ENCODE data around the gene PLXDC2. TPM values are rescaled to one million over a fixed set of nuclear protein-coding genes. Genes with fewer than 3 reads are reported as not detected.
A peak's percentile ranks its signal among the peaks of the same experiment; 100 is the strongest.

PLXDC2 gene
- total and polyA plus RNA-seq, 2 donors (not counting 1 experiment from before 2014, with no cell fraction given): 4.2 to 5.1 TPM

- no peak overlapping the region for H3K4me3 ChIP-seq (replicated peaks in 1 of 4; ENCODE audit: control extremely low read depth in 1 of 4, insufficient read depth in 1 of 4, low read depth in 3 of 4, low read length in 4 of 4)
- TF ChIP-seq CTCF (conservative IDR thresholded peaks at IDR 0.05 in 1 of 2, IDR thresholded peaks at IDR 0.05 in 1 of 2; ENCODE audit: low read depth in 1 of 2, low read length in 2 of 2) (no peak), EZH2 (IDR thresholded peaks at IDR 0.05; ENCODE audit: low read length, missing control alignments) (no peak)
Measured at GRCh38 chr10:20228729-20229128, 412.5 kb downstream of the PLXDC2 start.

GRCh38 chr10:20232079-20232705, 416.0 kb downstream of the PLXDC2 start:
- no peak overlapping the region for H3K4me3 ChIP-seq (replicated peaks in 1 of 4; ENCODE audit: control extremely low read depth in 1 of 4, insufficient read depth in 1 of 4, low read depth in 3 of 4, low read length in 4 of 4)
- H3K4me2 ChIP-seq (ENCODE audit: extremely low read depth, insufficient read depth, low read length): no peak overlapping the region
- H3K79me2 ChIP-seq (ENCODE audit: control insufficient read depth, insufficient read depth, low read length): no peaks in the 10 kb centered on the region
- H3K27me3 ChIP-seq (ENCODE audit: control insufficient read depth, insufficient read depth, low read length): no peaks in the 10 kb centered on the region
- TF ChIP-seq CTCF (conservative IDR thresholded peaks at IDR 0.05 in 1 of 2, IDR thresholded peaks at IDR 0.05 in 1 of 2; ENCODE audit: low read depth in 1 of 2, low read length in 2 of 2) (no peak), EZH2 (IDR thresholded peaks at IDR 0.05; ENCODE audit: low read length, missing control alignments) (no peak)
- peak in 1 of 2 donors; percentile 40 for DNase-seq (ENCODE audit: low read depth in 2 of 2)
- no peak overlapping the region for H2AFZ ChIP-seq (ENCODE audit: low read length)
- H4K20me1 ChIP-seq (ENCODE audit: control insufficient read depth, extremely low read depth, insufficient read depth, low read length): no peaks in the 10 kb centered on the region
- no peak overlapping the region for H3K9ac ChIP-seq (ENCODE audit: insufficient read depth, low read length)
- H3K27ac ChIP-seq (ENCODE audit: insufficient read depth, low read length): no peak overlapping the region
- H3K36me3 ChIP-seq (ENCODE audit: control insufficient read depth, insufficient read depth, low read length): no peaks in the 10 kb centered on the region
- H3K4me1 ChIP-seq (ENCODE audit: control insufficient read depth, extremely low read depth, insufficient read depth, low read length): no peaks in the 10 kb centered on the region
- no peaks in the 10 kb centered on the region for H3K9me3 ChIP-seq (ENCODE audit: control insufficient read depth, insufficient read depth, low read depth, low read length)

More at GRCh38 chr10:20228729-20229128, 412.5 kb downstream of the PLXDC2 start:
- H3K79me2 ChIP-seq (ENCODE audit: control insufficient read depth, insufficient read depth, low read length): no peaks in the 10 kb centered on the region
- H4K20me1 ChIP-seq (ENCODE audit: control insufficient read depth, extremely low read depth, insufficient read depth, low read length): no peaks in the 10 kb centered on the region
- H3K9me3 ChIP-seq (ENCODE audit: control insufficient read depth, insufficient read depth, low read depth, low read length): no peaks in the 10 kb centered on the region
- no peak overlapping the region for H3K9ac ChIP-seq (ENCODE audit: insufficient read depth, low read length)
- no peaks in the 10 kb centered on the region for H3K27me3 ChIP-seq (ENCODE audit: control insufficient read depth, insufficient read depth, low read length)
- H3K4me2 ChIP-seq (ENCODE audit: extremely low read depth, insufficient read depth, low read length): no peak overlapping the region
- H3K36me3 ChIP-seq (ENCODE audit: control insufficient read depth, insufficient read depth, low read length): no peaks in the 10 kb centered on the region
- H2AFZ ChIP-seq (ENCODE audit: low read length): no peak overlapping the region
- no peak overlapping the region for H3K27ac ChIP-seq (ENCODE audit: insufficient read depth, low read length)
- H3K4me1 ChIP-seq (ENCODE audit: control insufficient read depth, extremely low read depth, insufficient read depth, low read length): no peaks in the 10 kb centered on the region
- DNase-seq (ENCODE audit: low read depth in 2 of 2): no peak

GRCh38 chr10:20233423-20233822, 417.2 kb downstream of the PLXDC2 start:
- no peak overlapping the region for H2AFZ ChIP-seq (ENCODE audit: low read length)
- H3K27me3 ChIP-seq (ENCODE audit: control insufficient read depth, insufficient read depth, low read length): no peaks in the 10 kb centered on the region
- H3K4me1 ChIP-seq (ENCODE audit: control insufficient read depth, extremely low read depth, insufficient read depth, low read length): no peaks in the 10 kb centered on the region
- TF ChIP-seq EZH2 (IDR thresholded peaks at IDR 0.05; ENCODE audit: low read length, missing control alignments) (no peak), CTCF (conservative IDR thresholded peaks at IDR 0.05 in 1 of 2, IDR thresholded peaks at IDR 0.05 in 1 of 2; ENCODE audit: low read depth in 1 of 2, low read length in 2 of 2) (no peak)
- H3K4me3 ChIP-seq (replicated peaks in 1 of 4; ENCODE audit: control extremely low read depth in 1 of 4, insufficient read depth in 1 of 4, low read depth in 3 of 4, low read length in 4 of 4): no peak overlapping the region
- no peaks in the 10 kb centered on the region for H3K36me3 ChIP-seq (ENCODE audit: control insufficient read depth, insufficient read depth, low read length)
- no peaks in the 10 kb centered on the region for H3K9me3 ChIP-seq (ENCODE audit: control insufficient read depth, insufficient read depth, low read depth, low read length)
- H3K9ac ChIP-seq (ENCODE audit: insufficient read depth, low read length): no peak overlapping the region
- DNase-seq (ENCODE audit: low read depth in 2 of 2): no peak
- H4K20me1 ChIP-seq (ENCODE audit: control insufficient read depth, extremely low read depth, insufficient read depth, low read length): no peaks in the 10 kb centered on the region
- no peaks in the 10 kb centered on the region for H3K79me2 ChIP-seq (ENCODE audit: control insufficient read depth, insufficient read depth, low read length)
- no peak overlapping the region for H3K4me2 ChIP-seq (ENCODE audit: extremely low read depth, insufficient read depth, low read length)
- H3K27ac ChIP-seq (ENCODE audit: insufficient read depth, low read length): no peak overlapping the region
